GM23248 (cell line): ENCODE data around the gene PAQR8. TPM values are rescaled to one million over a fixed set of nuclear protein-coding genes. Genes with fewer than 3 reads are reported as not detected.

ENCODE experiments used
- DNase-seq: peaks from one replicate; pipeline ENCODE4 v3.0.0-alpha.2; 2015
- H2AFZ ChIP-seq: fragments of 200-600 bp; sonication (generic); 2 replicates; pipeline ENCODE4 v1.6.1; 2016; ENCODE audit warnings: antibody characterized with exemption
- H3F3A ChIP-seq: fragments of 200-600 bp; sonication (generic); 2 replicates; pipeline ENCODE4 v1.6.1; 2016; ENCODE audit warnings: mild to moderate bottlenecking, antibody characterized with exemption, mixed run types; ENCODE audit not compliant: insufficient read depth
- H3K27ac ChIP-seq: fragments of 200-600 bp; sonication (generic); 2 replicates; pipeline ENCODE4 v1.5.1; 2016; ENCODE audit warnings: mild to moderate bottlenecking
- H3K27me3 ChIP-seq: fragments of 200-600 bp; sonication (generic); replicated peaks from 2 replicates; pipeline ENCODE4 v1.6.1; 2016; ENCODE audit warnings: mild to moderate bottlenecking; ENCODE audit not compliant: insufficient read depth
- H3K36me3 ChIP-seq: fragments of 200-600 bp; sonication (generic); 2 replicates; pipeline ENCODE4 v1.6.1; 2016; ENCODE audit warnings: low read depth, mild to moderate bottlenecking
- H3K4me1 ChIP-seq: fragments of 200-600 bp; sonication (generic); 2 replicates; pipeline ENCODE4 v1.6.1; 2016; ENCODE audit warnings: mild to moderate bottlenecking; ENCODE audit not compliant: insufficient read depth
- H3K4me2 ChIP-seq: fragments of 200-600 bp; sonication (generic); one replicate; pipeline ENCODE4 v1.6.1; 2016; ENCODE audit warnings: mild to moderate bottlenecking; ENCODE audit not compliant: unreplicated experiment
- H3K4me3 ChIP-seq: fragments of 200-600 bp; sonication (generic); 2 replicates; pipeline ENCODE4 v1.5.1; 2016; ENCODE audit warnings: mild to moderate bottlenecking
- H3K79me2 ChIP-seq: fragments of 200-600 bp; sonication (generic); 2 replicates; pipeline ENCODE4 v1.6.1; 2016; ENCODE audit warnings: mild to moderate bottlenecking; ENCODE audit not compliant: insufficient read depth
- H3K9ac ChIP-seq: fragments of 200-600 bp; sonication (generic); 2 replicates; pipeline ENCODE4 v1.6.1; 2016; ENCODE audit warnings: mild to moderate bottlenecking
- H3K9me2 ChIP-seq: fragments of 200-600 bp; sonication (generic); 2 replicates; pipeline ENCODE4 v1.6.1; 2016; ENCODE audit warnings: mixed run types, mild to moderate bottlenecking, moderate library complexity; ENCODE audit not compliant: insufficient read depth
- H3K9me3 ChIP-seq: fragments of 200-600 bp; sonication (generic); one replicate; pipeline ENCODE4 v1.6.1; 2017; ENCODE audit warnings: low read depth
- H4K20me1 ChIP-seq: fragments of 200-600 bp; sonication (generic); 2 replicates; pipeline ENCODE4 v1.6.0; 2016; ENCODE audit not compliant: insufficient read depth
- EZH2 ChIP-seq: fragments of 200-600 bp; sonication (generic); IDR thresholded peaks from 2 replicates; pipeline ENCODE4 v1.6.1; 2018; ENCODE audit warnings: antibody characterized with exemption, mild to moderate bottlenecking; ENCODE audit not compliant: insufficient read depth, poor library complexity, severe bottlenecking
- EZH2phosphoT487 ChIP-seq: fragments of 200-600 bp; sonication (generic); IDR thresholded peaks from 2 replicates; pipeline ENCODE4 v1.6.1; 2018; ENCODE audit warnings: antibody characterized with exemption, moderate library complexity, mild to moderate bottlenecking, low read depth; ENCODE audit not compliant: insufficient read depth
- WGBS, 2 experiments: methylation state at CpG; one replicate each; pipeline ENCODE4 v1.1.6; 2015 to 2017; ENCODE audit warnings: low lambda C conversion rate in 2 of 2, low coverage in 1 of 2; ENCODE audit errors: missing lambda C conversion rate in 2 of 2; 5-methylcytosine and 5-hydroxymethylcytosine counted together
- in situ Hi-C: fragments of 300-500 bp; cut with MboI; formaldehyde crosslinking; loops from 2 replicates; pipeline ENCODE4 v1.15.0; 2020
- polyA plus RNA-seq: library from polyadenylated mRNA; unstranded; fragments of >200 nt; fragmentation: Nextera tagmentation; extraction: Ambion mirVana; gene quantifications from 2 replicates; pipeline ENCODE4 v1.2.1, GENCODE V29; 2016
- total RNA-seq: library from RNA; depleted of rRNA; stranded (reverse); fragments of >200 nt; shearing (Covaris generic); gene quantifications from 2 replicates; pipeline ENCODE4 v1.2.3, GENCODE V29; 2014; rRNA removed

The PAQR8 gene, protein sequence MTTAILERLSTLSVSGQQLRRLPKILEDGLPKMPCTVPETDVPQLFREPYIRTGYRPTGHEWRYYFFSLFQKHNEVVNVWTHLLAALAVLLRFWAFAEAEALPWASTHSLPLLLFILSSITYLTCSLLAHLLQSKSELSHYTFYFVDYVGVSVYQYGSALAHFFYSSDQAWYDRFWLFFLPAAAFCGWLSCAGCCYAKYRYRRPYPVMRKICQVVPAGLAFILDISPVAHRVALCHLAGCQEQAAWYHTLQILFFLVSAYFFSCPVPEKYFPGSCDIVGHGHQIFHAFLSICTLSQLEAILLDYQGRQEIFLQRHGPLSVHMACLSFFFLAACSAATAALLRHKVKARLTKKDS
- total RNA-seq (1.5 and 3.4 TPM in 2 replicates), polyA plus RNA-seq (1.8 and 2.5 TPM in 2 replicates)

DNA sequence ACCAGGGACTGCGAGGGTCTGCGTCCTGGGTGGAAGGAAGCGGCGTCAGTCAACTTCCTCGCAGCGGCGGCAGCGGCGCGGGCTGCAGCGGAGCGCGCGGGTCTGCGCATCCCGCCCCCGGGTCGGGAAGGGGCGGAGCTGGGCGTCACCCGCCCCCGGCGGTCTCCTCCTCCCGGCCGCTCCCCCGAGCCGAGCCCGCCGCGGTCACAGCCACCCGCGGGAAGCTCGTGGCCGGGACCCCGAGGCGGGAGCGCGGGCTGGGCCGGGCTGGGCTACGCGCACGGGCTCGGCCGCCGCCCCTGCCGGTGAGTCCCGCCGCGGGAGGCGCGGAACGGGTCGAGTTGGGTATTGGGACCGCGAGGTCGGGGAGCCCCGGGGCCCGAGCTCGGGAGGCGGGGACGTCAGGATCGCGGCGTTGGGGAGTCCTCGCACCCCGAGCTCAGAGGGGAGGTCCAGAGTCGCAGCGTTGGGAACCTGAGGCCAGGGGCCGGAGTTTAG is at the start of gene PAQR8:
Gene PAQR8, plus strand, starts transcription at position 207 of the 498 bp plus-strand sequence. CDS start 41,063 bp downstream, outside the sequence.
- Histone ChIP-seq H3K9me2 (no peaks in the 10 kb centered on the region), H3K9ac (peak within 1 kb of the TSS; percentile 76), H3K79me2 (no peaks in the 10 kb centered on the region), H3K9me3 (no peaks in the 10 kb centered on the region), H3K4me2 (peak within 1 kb of the TSS; percentile 85), H3K4me1 (no peaks in the 10 kb centered on the region), H3F3A (peaks cover 6% of the 10 kb centered on the region; the same call in 1 of the 2 replicates), H3K4me3 (peak within 1 kb of the TSS; percentile 76), H3K27ac (no peak within 1 kb of the TSS), H3K27me3 (no peaks in the 10 kb centered on the region), H3K36me3 (no peaks in the 10 kb centered on the region), H4K20me1 (no peaks in the 10 kb centered on the region), H2AFZ (peak within 1 kb of the TSS; percentile 97)
- WGBS, 2 experiments = 1 to 2% methylated on average over 24 to 60 of the region's 69 CpGs
- peak; percentile 84 for DNase-seq
- TF ChIP-seq EZH2 = no peak
- no peak for TF ChIP-seq EZH2phosphoT487
- in situ Hi-C loops = no loop called here

DNA sequence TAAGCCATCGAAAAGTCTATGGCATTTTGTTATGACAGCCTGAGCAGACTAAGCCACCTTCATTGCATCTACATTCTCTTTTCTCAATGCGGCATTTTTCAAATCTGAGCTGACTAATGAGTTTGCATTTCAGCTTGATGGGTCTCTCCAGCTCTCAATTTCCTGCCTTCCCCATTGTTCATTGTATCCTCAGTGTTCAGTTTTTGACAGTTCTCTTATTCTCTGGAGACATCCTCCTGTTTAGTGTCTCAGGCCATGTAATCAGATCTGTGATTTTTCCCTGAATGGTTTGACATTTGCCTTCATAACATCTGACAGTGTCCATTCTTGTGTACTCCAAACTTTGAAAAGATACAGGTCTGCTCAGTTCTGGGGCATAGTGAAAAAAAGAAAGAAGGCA is 49.5 kb upstream of the PAQR8 start:
- Histone ChIP-seq H3K4me2 (no peak overlapping the region), H2AFZ (no peak overlapping the region), H3K9ac (no peak overlapping the region), H3K36me3 (no peaks in the 10 kb centered on the region), H3K27ac (no peak overlapping the region), H3K9me3 (no peaks in the 10 kb centered on the region), H3K4me1 (peaks cover 5% of the 10 kb centered on the region), H4K20me1 (no peaks in the 10 kb centered on the region), H3F3A (0 out of 2 replicates have a peak, but pooled peaks cover 3% of the 10 kb centered on the region), H3K9me2 (no peaks in the 10 kb centered on the region), H3K27me3 (no peaks in the 10 kb centered on the region), H3K4me3 (no peak overlapping the region), H3K79me2 (no peaks in the 10 kb centered on the region)
- TF ChIP-seq EZH2 (no peak), EZH2phosphoT487 (no peak)
- no peak for DNase-seq
- in situ Hi-C loops = no loop called here
- WGBS, 2 experiments = 89% methylated on average over 2 of the region's 2 CpGs

DNA sequence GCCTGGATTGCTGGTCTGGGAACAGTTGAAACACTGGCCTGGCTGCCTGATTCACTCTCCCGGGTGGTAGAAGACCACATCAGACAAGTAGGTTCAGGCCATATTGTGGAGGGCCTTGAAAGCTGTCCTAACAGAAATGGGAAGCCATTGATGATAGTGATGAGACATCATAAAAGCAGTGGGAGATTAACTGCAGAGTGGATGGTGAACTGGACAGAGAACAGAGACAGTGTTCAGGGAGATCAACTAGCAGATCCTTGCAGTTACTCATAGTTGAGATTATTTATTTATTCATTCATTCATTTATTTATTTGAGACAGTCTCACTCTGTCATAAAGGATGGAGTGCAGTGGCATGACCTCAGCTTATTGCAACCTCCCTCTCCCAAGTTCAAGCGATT is 47.2 kb upstream of the PAQR8 start:
- TF ChIP-seq EZH2 (no peak), EZH2phosphoT487 (no peak)
- no peaks in the 10 kb centered on the region for H3K27me3 ChIP-seq
- 54 to 74% methylated on average over 2 of the region's 2 CpGs for WGBS, 2 experiments
- H3K36me3 ChIP-seq = no peaks in the 10 kb centered on the region
- in situ Hi-C loops = no loop called here
- H3K9me3 ChIP-seq = no peaks in the 10 kb centered on the region
- no peak for DNase-seq
- no peak overlapping the region for H3K27ac ChIP-seq
- H3K9me2 ChIP-seq = no peaks in the 10 kb centered on the region
- no peak overlapping the region for H3K4me2 ChIP-seq
- no peak overlapping the region for H3K9ac ChIP-seq
- no peak overlapping the region for H3K4me3 ChIP-seq
- H2AFZ ChIP-seq = no peak overlapping the region
- peaks cover 14% of the 10 kb centered on the region; the same call in 1 of the 2 replicates for H3F3A ChIP-seq
- no peaks in the 10 kb centered on the region for H3K79me2 ChIP-seq
- no peaks in the 10 kb centered on the region for H4K20me1 ChIP-seq
- H3K4me1 ChIP-seq = peaks cover 8% of the 10 kb centered on the region

DNA sequence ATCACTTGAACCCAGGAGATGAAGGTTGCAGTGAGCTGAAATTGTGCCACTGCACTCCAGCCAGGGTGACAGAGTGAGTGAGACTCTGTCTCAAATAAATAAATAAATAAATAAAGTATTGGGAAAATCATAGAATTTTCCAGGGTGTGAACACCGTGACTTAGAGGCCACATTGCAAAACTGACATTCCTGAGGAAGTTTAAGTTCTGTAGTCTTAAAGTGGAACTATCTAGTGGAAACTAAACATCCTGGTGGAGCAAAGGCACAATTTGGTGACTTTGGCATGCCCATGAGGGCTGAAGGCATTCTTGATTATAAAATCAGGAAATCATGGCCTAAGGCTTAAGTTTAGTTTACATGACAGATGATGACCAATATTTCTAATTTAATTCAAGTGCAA is 44.7 kb upstream of the PAQR8 start:
- Histone ChIP-seq H3K4me2 (no peak overlapping the region), H4K20me1 (no peaks in the 10 kb centered on the region), H3K27me3 (no peaks in the 10 kb centered on the region), H3K27ac (no peak overlapping the region), H3F3A (peaks cover 14% of the 10 kb centered on the region; the same call in 1 of the 2 replicates), H2AFZ (no peak overlapping the region), H3K4me1 (peaks cover 8% of the 10 kb centered on the region), H3K9me3 (no peaks in the 10 kb centered on the region), H3K4me3 (no peak overlapping the region), H3K9me2 (no peaks in the 10 kb centered on the region), H3K9ac (no peak overlapping the region), H3K36me3 (no peaks in the 10 kb centered on the region), H3K79me2 (no peaks in the 10 kb centered on the region)
- TF ChIP-seq EZH2phosphoT487 (no peak), EZH2 (no peak)
- in situ Hi-C loops = no loop called here
- peak; percentile 19 for DNase-seq
- 48 to 59% methylated on average over 1 of the region's 1 CpG for WGBS, 2 experiments
